SK-N-SH treated with all-trans-retinoic acid at 6 μM for 48 hours (cell line): ENCODE measurements around the gene CACNB4.
A peak's percentile ranks its signal among the peaks of the same experiment; 100 is the strongest.
"Not testable (repeated sequence)": the region's sequence is repeated elsewhere in the genome, so short reads cannot be mapped to it uniquely, and the experiment has no call there.

ENCODE experiments used
- ATAC-seq: fragments of 200-7000 bp; cut with Tn5 transposase; 3 replicates; pipeline ENCODE4 v1.9.1; 2020; ENCODE audit warnings: mild to moderate bottlenecking, moderate library complexity
- ARNTL ChIP-seq: fragments of 450-650 bp; formaldehyde crosslinking; IDR thresholded peaks from 2 replicates; pipeline ENCODE4 v1.5.0; 2020; ENCODE audit warnings: low read depth, mild to moderate bottlenecking, moderate library complexity, borderline replicate concordance
- BACH2 ChIP-seq: fragments of 250-450 bp; sonication (Bioruptor Pico); IDR thresholded peaks from 2 replicates; pipeline ENCODE4 v1.9.0; 2021; ENCODE audit warnings: mild to moderate bottlenecking, borderline replicate concordance
- CREB5 ChIP-seq: fragments of 250-450 bp; sonication (Bioruptor Pico); IDR thresholded peaks from 2 replicates; pipeline ENCODE4 v1.5.1; 2020; ENCODE audit warnings: low read depth, mild to moderate bottlenecking, moderate library complexity
- CSDC2 ChIP-seq: fragments of 250-450 bp; sonication (Bioruptor Pico); IDR thresholded peaks from 2 replicates; pipeline ENCODE4 v1.5.0; 2020; ENCODE audit warnings: mild to moderate bottlenecking, moderate library complexity
- CSRNP3 ChIP-seq: fragments of 250-450 bp; sonication (Bioruptor Pico); IDR thresholded peaks from 2 replicates; pipeline ENCODE4 v1.5.1; 2021; ENCODE audit warnings: mild to moderate bottlenecking, moderate library complexity
- ESRRG ChIP-seq: fragments of 250-450 bp; sonication (Bioruptor Pico); IDR thresholded peaks from 2 replicates; pipeline ENCODE4 v1.6.1; 2021; ENCODE audit warnings: mild to moderate bottlenecking
- GLIS3 ChIP-seq: fragments of 250-450 bp; sonication (Bioruptor Pico); IDR thresholded peaks from 2 replicates; pipeline ENCODE4 v1.5.0; 2020; ENCODE audit warnings: mild to moderate bottlenecking, moderate library complexity
- ISL1 ChIP-seq: fragments of 250-450 bp; sonication (Bioruptor Pico); IDR thresholded peaks from 2 replicates; pipeline ENCODE4 v2.1.2; 2022; ENCODE audit warnings: mild to moderate bottlenecking, moderate library complexity
- OSR1 ChIP-seq: fragments of 250-450 bp; sonication (Bioruptor Pico); IDR thresholded peaks from 2 replicates; pipeline ENCODE4 v1.8.0; 2022; ENCODE audit warnings: moderate library complexity, mild to moderate bottlenecking, inconsistent platforms
- POU6F1 ChIP-seq: fragments of 250-450 bp; sonication (Bioruptor Pico); IDR thresholded peaks from 2 replicates; pipeline ENCODE4 v1.8.0; 2021; ENCODE audit warnings: low read depth, mild to moderate bottlenecking, moderate library complexity, borderline replicate concordance
- PPARA ChIP-seq: fragments of 250-450 bp; sonication (Bioruptor Pico); IDR thresholded peaks from 2 replicates; pipeline ENCODE4 v1.5.0; 2020; ENCODE audit warnings: mild to moderate bottlenecking, borderline replicate concordance
- RARB ChIP-seq: fragments of 250-450 bp; sonication (Bioruptor Pico); IDR thresholded peaks from 2 replicates; pipeline ENCODE4 v1.8.0; 2021; ENCODE audit warnings: mild to moderate bottlenecking, moderate library complexity
- SNAI2 ChIP-seq: fragments of 250-450 bp; sonication (Bioruptor Pico); IDR thresholded peaks from 2 replicates; pipeline ENCODE4 v1.5.0; 2020; ENCODE audit warnings: mild to moderate bottlenecking, moderate library complexity
- TCF4 ChIP-seq: fragments of 250-450 bp; sonication (Bioruptor Pico); IDR thresholded peaks from 2 replicates; pipeline ENCODE4 v1.8.0; 2021; ENCODE audit warnings: mild to moderate bottlenecking, moderate library complexity, borderline replicate concordance
- TOX ChIP-seq: fragments of 250-450 bp; sonication (Bioruptor Pico); IDR thresholded peaks from 2 replicates; pipeline ENCODE4 v1.8.0; 2021; ENCODE audit warnings: mild to moderate bottlenecking, moderate library complexity, borderline replicate concordance
- TSHZ2 ChIP-seq: fragments of 250-450 bp; sonication (Bioruptor Pico); IDR thresholded peaks from 2 replicates; pipeline ENCODE4 v1.5.0; 2020; ENCODE audit warnings: mild to moderate bottlenecking, moderate library complexity
- ZC3H10 ChIP-seq: fragments of 250-450 bp; sonication (Bioruptor Pico); IDR thresholded peaks from 2 replicates; pipeline ENCODE4 v1.5.1; 2021; ENCODE audit warnings: mild to moderate bottlenecking, moderate library complexity
- ZFP3 ChIP-seq: fragments of 250-450 bp; sonication (Bioruptor Pico); IDR thresholded peaks from 2 replicates; pipeline ENCODE4 v1.5.0; 2020; ENCODE audit warnings: mild to moderate bottlenecking, moderate library complexity
- ZFP30 ChIP-seq: fragments of 450-650 bp; formaldehyde crosslinking; IDR thresholded peaks from 2 replicates; pipeline ENCODE4 v1.5.0; 2022; ENCODE audit warnings: mild to moderate bottlenecking, moderate library complexity
- ZNF565 ChIP-seq: fragments of 450-650 bp; formaldehyde crosslinking; conservative IDR thresholded peaks from 2 replicates; pipeline ENCODE4 v1.5.0; 2020; ENCODE audit warnings: low read depth, mild to moderate bottlenecking, moderate library complexity
- ZNF70 ChIP-seq: fragments of 450-650 bp; formaldehyde crosslinking; IDR thresholded peaks from 2 replicates; pipeline ENCODE4 v1.5.0; 2020; ENCODE audit warnings: mild to moderate bottlenecking, moderate library complexity
- ZNF8 ChIP-seq: fragments of 450-650 bp; formaldehyde crosslinking; IDR thresholded peaks from 2 replicates; pipeline ENCODE4 v1.5.0; 2020; ENCODE audit warnings: mild to moderate bottlenecking, moderate library complexity
- TF ChIP-seq, protein P1 (sequence below): fragments of 250-450 bp; sonication (Bioruptor Pico); IDR thresholded peaks from 2 replicates; pipeline ENCODE4 v1.8.0; 2020; ENCODE audit warnings: mild to moderate bottlenecking, moderate library complexity, borderline replicate concordance

The CACNB4 gene

GRCh38 chr2:151880586-151880985 lies 218.3 kb downstream of the CACNB4 start:
- TF ChIP-seq CREB5 (CRISPR knock-in tag) (no peak), ZFP30 (CRISPR knock-in tag) (no peak), ZC3H10 (no peak), RARB (CRISPR knock-in tag) (no peak), OSR1 (CRISPR knock-in tag) (no peak), ZFP3 (CRISPR knock-in tag) (no peak), ZNF8 (no peak), ISL1 (CRISPR knock-in tag) (no peak), PPARA (CRISPR knock-in tag) (no peak), TOX (no peak), CSRNP3 (CRISPR knock-in tag) (no peak), TCF4 (CRISPR knock-in tag) (no peak), CSDC2 (CRISPR knock-in tag) (no peak)
- TF ChIP-seq, all 23 proteins: peak for 0

GRCh38 chr2:151878655-151879563 lies 219.9 kb downstream of the CACNB4 start:
- no peak; the same call in 2 of the 3 replicates for ATAC-seq
- TF ChIP-seq ZNF8, result no peak
- peak; percentile 69 for TF ChIP-seq ISL1 (CRISPR knock-in tag)
- 0 out of 2 replicates have a peak, but pooled peaks have one; percentile 24 for TF ChIP-seq ZFP3 (CRISPR knock-in tag)
- 0 out of 2 replicates have a peak, but pooled peaks have one; percentile 27 for TF ChIP-seq POU6F1 (CRISPR knock-in tag)
- no peak for TF ChIP-seq TOX

More at GRCh38 chr2:151880586-151880985, 218.3 kb downstream of the CACNB4 start:
- ATAC-seq, result no peak

DNA sequence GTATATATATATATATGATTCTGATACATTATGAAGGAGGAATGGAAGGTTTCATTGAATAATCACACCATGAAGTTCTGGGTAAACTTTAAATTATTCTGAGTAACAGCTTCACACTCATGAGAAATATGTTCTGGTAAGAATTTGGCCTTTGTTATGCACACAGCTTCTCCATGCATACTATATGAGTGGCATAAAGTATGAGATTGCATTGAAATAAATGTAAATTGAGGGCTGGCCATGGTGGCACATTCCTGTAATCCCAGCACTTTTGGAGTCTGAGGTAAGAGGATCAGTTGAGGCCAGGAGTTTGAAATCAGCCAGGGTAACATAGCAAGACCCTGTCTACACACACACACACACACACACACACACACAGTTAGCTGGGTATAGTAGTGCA lies 220.6 kb downstream of the CACNB4 start:
- TF ChIP-seq TSHZ2 (CRISPR knock-in tag) (no peak), ZNF70 (CRISPR knock-in tag) (no peak), SNAI2 (no peak), ZC3H10 (no peak), TCF4 (CRISPR knock-in tag) (no peak), ZFP3 (CRISPR knock-in tag) (no peak), GLIS3 (no peak), PPARA (CRISPR knock-in tag) (no peak)
- TF ChIP-seq, all 23 proteins: peak for 0

GRCh38 chr2:151875631-151876030 lies 223.2 kb downstream of the CACNB4 start:
- ATAC-seq, result not testable (repeated sequence)

More for the DNA sequence above, 220.6 kb downstream of the CACNB4 start:
- no peak for ATAC-seq

DNA sequence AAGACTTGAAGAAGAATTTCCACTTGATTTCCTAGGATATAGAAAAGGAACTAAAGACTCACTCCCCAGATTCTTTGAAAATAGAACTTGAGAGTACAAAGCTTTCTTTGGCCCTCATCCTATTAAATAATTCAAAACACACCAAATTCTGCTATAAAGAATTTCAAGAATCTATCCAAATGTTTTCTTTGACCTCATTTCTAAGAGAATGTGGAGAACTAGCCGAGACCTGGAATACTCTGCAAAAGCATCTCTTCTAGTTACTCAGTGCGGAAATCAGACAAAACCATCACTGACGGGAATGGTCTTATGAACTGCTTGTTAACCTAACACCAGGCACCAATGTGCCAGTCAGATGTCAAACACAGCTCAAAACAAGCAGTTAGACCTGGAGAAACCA lies 226.4 kb downstream of the CACNB4 start:
- no peak for ATAC-seq
- no peak for TF ChIP-seq ZNF8
- TF ChIP-seq ZFP3 (CRISPR knock-in tag), result no peak
- no peak for TF ChIP-seq TOX
- TF ChIP-seq ZNF565 (CRISPR knock-in tag), result no peak
- no peak for TF ChIP-seq PPARA (CRISPR knock-in tag)
- TF ChIP-seq SNAI2, result no peak
- no peak for TF ChIP-seq ARNTL
- TF ChIP-seq ZFP30 (CRISPR knock-in tag), result no peak
- TF ChIP-seq ZC3H10, result no peak
- TF ChIP-seq GLIS3, result no peak
- no peak for TF ChIP-seq TCF4 (CRISPR knock-in tag)
- TF ChIP-seq ESRRG (CRISPR knock-in tag), result no peak
- TF ChIP-seq BACH2 (CRISPR knock-in tag), result no peak
- no peak for TF ChIP-seq ZNF70 (CRISPR knock-in tag)
- no peak for TF ChIP-seq OSR1 (CRISPR knock-in tag)
- TF ChIP-seq CSDC2 (CRISPR knock-in tag), result no peak
- TF ChIP-seq, protein P1, sequence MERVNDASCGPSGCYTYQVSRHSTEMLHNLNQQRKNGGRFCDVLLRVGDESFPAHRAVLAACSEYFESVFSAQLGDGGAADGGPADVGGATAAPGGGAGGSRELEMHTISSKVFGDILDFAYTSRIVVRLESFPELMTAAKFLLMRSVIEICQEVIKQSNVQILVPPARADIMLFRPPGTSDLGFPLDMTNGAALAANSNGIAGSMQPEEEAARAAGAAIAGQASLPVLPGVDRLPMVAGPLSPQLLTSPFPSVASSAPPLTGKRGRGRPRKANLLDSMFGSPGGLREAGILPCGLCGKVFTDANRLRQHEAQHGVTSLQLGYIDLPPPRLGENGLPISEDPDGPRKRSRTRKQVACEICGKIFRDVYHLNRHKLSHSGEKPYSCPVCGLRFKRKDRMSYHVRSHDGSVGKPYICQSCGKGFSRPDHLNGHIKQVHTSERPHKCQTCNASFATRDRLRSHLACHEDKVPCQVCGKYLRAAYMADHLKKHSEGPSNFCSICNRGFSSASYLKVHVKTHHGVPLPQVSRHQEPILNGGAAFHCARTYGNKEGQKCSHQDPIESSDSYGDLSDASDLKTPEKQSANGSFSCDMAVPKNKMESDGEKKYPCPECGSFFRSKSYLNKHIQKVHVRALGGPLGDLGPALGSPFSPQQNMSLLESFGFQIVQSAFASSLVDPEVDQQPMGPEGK (CRISPR knock-in tag), result no peak
